Skin of body (tissue), 2 donors: ENCODE data around the gene CBLB. TPM values are rescaled to one million over a fixed set of nuclear protein-coding genes. Genes with fewer than 3 reads are reported as not detected.
A peak's percentile ranks its signal among the peaks of the same experiment; 100 is the strongest.
"Not testable (repeated sequence)": the region's sequence is repeated elsewhere in the genome, so short reads cannot be mapped to it uniquely, and the experiment has no call there.

ENCODE experiments used
- DNase-seq: peaks from one replicate; lab custom pipeline; 2025; lab: John Stamatoyannopoulos, UW
- total RNA-seq: library from RNA; depleted of rRNA; stranded (reverse); fragments of >200 nt; gene quantifications from one replicate; pipeline ENCODE4 v1.2.3, GENCODE V29; 2014

Gene CBLB
- total RNA-seq, 1 donor from 2014 or later, result 41.3 TPM

- peak; percentile 4 for DNase-seq
These were observed 80.2 kb downstream of the CBLB start for GRCh38 chr3:105788593-105788992.

- no peak for DNase-seq
These were observed 81.4 kb downstream of the CBLB start for GRCh38 chr3:105787453-105787852.

GRCh38 chr3:105786990-105787389, 81.8 kb downstream of the CBLB start:
- no peak for DNase-seq

GRCh38 chr3:105786241-105786640, 82.6 kb downstream of the CBLB start:
- DNase-seq, result no peak

GRCh38 chr3:105785803-105786202, 83.0 kb downstream of the CBLB start:
- no peak for DNase-seq

GRCh38 chr3:105783631-105784030, 85.2 kb downstream of the CBLB start:
- DNase-seq, result no peak

GRCh38 chr3:105781871-105782270, 86.9 kb downstream of the CBLB start:
- no peak for DNase-seq

GRCh38 chr3:105780107-105780506, 88.7 kb downstream of the CBLB start:
- no peak for DNase-seq

GRCh38 chr3:105775368-105775767, 93.4 kb downstream of the CBLB start:
- DNase-seq, result no peak

- DNase-seq, result no peak
These were observed 94.2 kb downstream of the CBLB start for GRCh38 chr3:105774444-105775180.

- no peak for DNase-seq
These were observed 95.5 kb downstream of the CBLB start for GRCh38 chr3:105773291-105773690.

GRCh38 chr3:105772635-105773034, 96.2 kb downstream of the CBLB start:
- no peak for DNase-seq

- DNase-seq, result no peak
These were observed 97.4 kb downstream of the CBLB start for GRCh38 chr3:105771392-105771791.

GRCh38 chr3:105770410-105770809, 98.4 kb downstream of the CBLB start:
- no peak for DNase-seq

- DNase-seq, result no peak
These were observed 101.0 kb downstream of the CBLB start for GRCh38 chr3:105767776-105768175.

- DNase-seq, result no peak
These were observed 101.6 kb downstream of the CBLB start for GRCh38 chr3:105767216-105767615.

- no peak for DNase-seq
These were observed 103.5 kb downstream of the CBLB start for GRCh38 chr3:105765308-105765639.

- no peak for DNase-seq
These were observed 104.2 kb downstream of the CBLB start for GRCh38 chr3:105764378-105765307.

GRCh38 chr3:105763659-105764036, 105.2 kb downstream of the CBLB start:
- DNase-seq, result no peak

- DNase-seq, result no peak
These were observed 105.8 kb downstream of the CBLB start for GRCh38 chr3:105762749-105763658.

GRCh38 chr3:105762214-105762613, 106.6 kb downstream of the CBLB start:
- not testable (repeated sequence) for DNase-seq
